ENCODE measurements around the gene TACC3.

GRCh38 chr4:1713003-1713851 is 8.1 kb upstream of the TACC3 start:
- TF ChIP-seq CTCF (IDR thresholded peaks at IDR 0.05; ENCODE audit: low read length) (no peak), EZH2phosphoT487 (IDR thresholded peaks at IDR 0.05; ENCODE audit: low read length) (no peak)
